HCT116 (cell line): ENCODE results near the gene DDX27. TPM values are rescaled to one million over a fixed set of nuclear protein-coding genes. Genes with fewer than 3 reads are reported as not detected.

Source experiments
- ATAC-seq: fragments of 200-7000 bp; cut with Tn5 transposase; 2 replicates; pipeline ENCODE4 v1.9.1; 2020; ENCODE audit warnings: mild to moderate bottlenecking, moderate library complexity
- BruUV-seq: library from RNA; stranded (reverse); fragments of 400-500 nt; replicated peaks from 2 replicates; lab custom pipeline; 2021; lab: Mats Ljungman, UMichigan
- CTCF ChIA-PET: fragments of 300-600 bp; sonication (Branson Sonifier 250); formaldehyde crosslinking; loops from one replicate; lab custom pipeline; 2021; ENCODE audit warnings: antibody characterized with exemption; lab: Charles Lee
- POLR2A ChIA-PET: fragments of 300-600, 350-600 bp; sonication (Branson Sonifier 250); formaldehyde crosslinking; loops from one replicate; lab custom pipeline; 2021; ENCODE audit warnings: antibody characterized with exemption; lab: Charles Lee
- RAD21 ChIA-PET, 2 experiments: fragments of 300-600 bp; sonication (Branson Sonifier 250); formaldehyde crosslinking; loops; one replicate each; lab custom pipeline; 2023; ENCODE audit warnings: low total read pairs in 2 of 2; ENCODE audit not compliant: uncharacterized antibody in 2 of 2, unreplicated experiment in 2 of 2, low non-redundant PET in 1 of 2; lab: Charles Lee
- DNase-seq: peaks from one replicate; pipeline ENCODE4 v3.0.0-alpha.2; 2010; ENCODE audit warnings: low read depth, low spot score
- H2AFZ ChIP-seq: fragments of 200-600 bp; shearing (Covaris generic), sonication (generic); 2 replicates; pipeline ENCODE4 v1.6.1; 2017; ENCODE audit warnings: low read depth, mixed run types, mixed read lengths, antibody characterized with exemption, low read length; ENCODE audit not compliant: poor library complexity, severe bottlenecking
- H3K27ac ChIP-seq: 2 replicates; pipeline ENCODE4 v1.5.1; 2012; ENCODE audit warnings: low read depth, low read length
- H3K27me3 ChIP-seq: fragments of 200-600 bp; sonication (generic); 2 replicates; pipeline ENCODE4 v1.6.1; 2016; ENCODE audit warnings: mixed run types, low read length, mixed read lengths; ENCODE audit not compliant: insufficient read depth
- H3K36me3 ChIP-seq, 2 experiments: fragments of 200-500 bp in 1 of 2; fragments of 200-600 bp in 1 of 2; sonication (Bioruptor generic) in 1 of 2; sonication (generic) in 1 of 2; 2 replicates each; pipeline versions ENCODE4 v1.5.1 to v1.6.1; 2014 to 2016; ENCODE audit warnings: low read length in 2 of 2, inconsistent platforms in 1 of 2, mixed read lengths in 1 of 2, mixed run types in 1 of 2; ENCODE audit not compliant: insufficient read depth in 2 of 2, control insufficient read depth in 1 of 2
- H3K4me1 ChIP-seq, 2 experiments: fragments of 200-600 bp in 1 of 2; sonication (generic) in 1 of 2; 2 replicates each; pipeline versions ENCODE4 v1.5.1 to v1.6.1; 2012 to 2017; ENCODE audit warnings: low read length in 2 of 2, inconsistent platforms in 1 of 2, mild to moderate bottlenecking in 1 of 2, mixed read lengths in 1 of 2, mixed run types in 1 of 2, moderate library complexity in 1 of 2; ENCODE audit not compliant: insufficient read depth in 2 of 2, control insufficient read depth in 1 of 2
- H3K4me2 ChIP-seq: fragments of 200-600 bp; sonication (generic); 2 replicates; pipeline ENCODE4 v1.6.1; 2017; ENCODE audit warnings: mixed run types, low read length, mixed read lengths
- H3K4me3 ChIP-seq, 2 experiments: fragments of 200-600 bp in 1 of 2; sonication (generic) in 1 of 2; replicated peaks in 1 of 2; 2 replicates each; pipeline ENCODE4 v1.5.1; 2011 to 2016; ENCODE audit warnings: low read length in 2 of 2, control low read depth in 1 of 2, low read depth in 1 of 2, mild to moderate bottlenecking in 1 of 2, mixed read lengths in 1 of 2, mixed run types in 1 of 2
- H3K79me2 ChIP-seq: fragments of 200-600 bp; sonication (generic); 2 replicates; pipeline ENCODE4 v1.6.1; 2017; ENCODE audit warnings: mild to moderate bottlenecking, mixed run types, low read length, moderate library complexity, mixed read lengths; ENCODE audit not compliant: insufficient read depth
- H3K9ac ChIP-seq: fragments of 200-600 bp; sonication (generic); 2 replicates; pipeline ENCODE4 v1.6.1; 2016; ENCODE audit warnings: low read length, mixed read lengths
- H3K9me2 ChIP-seq: fragments of 200-600 bp; sonication (generic), shearing (Covaris generic); 2 replicates; pipeline ENCODE4 v1.6.1; 2017; ENCODE audit warnings: mixed run types, mild to moderate bottlenecking, moderate library complexity; ENCODE audit not compliant: insufficient read depth
- H3K9me3 ChIP-seq, 2 experiments: fragments of 200-500 bp in 1 of 2; fragments of 200-600 bp in 1 of 2; sonication (Bioruptor generic) in 1 of 2; sonication (generic) in 1 of 2; 2 replicates each; pipeline ENCODE4 v1.6.1; 2014 to 2017; ENCODE audit warnings: low read length in 2 of 2, mixed read lengths in 2 of 2, inconsistent platforms in 1 of 2, low read depth in 1 of 2, mild to moderate bottlenecking in 1 of 2, mixed run types in 1 of 2, moderate library complexity in 1 of 2; ENCODE audit not compliant: control insufficient read depth in 1 of 2, insufficient read depth in 1 of 2
- H4K20me1 ChIP-seq: fragments of 200-600 bp; sonication (generic), shearing (Covaris generic); 2 replicates; pipeline ENCODE4 v1.6.1; 2017; ENCODE audit warnings: mixed run types, mild to moderate bottlenecking, moderate library complexity; ENCODE audit not compliant: insufficient read depth
- ATF3 ChIP-seq: IDR thresholded peaks from 2 replicates; pipeline ENCODE4 v1.6.1; 2012
- CBX3 ChIP-seq: IDR thresholded peaks from 2 replicates; pipeline ENCODE4 v1.6.1; 2012; ENCODE audit warnings: low read depth
- ELF1 ChIP-seq: IDR thresholded peaks from 2 replicates; pipeline ENCODE4 v1.6.1; 2012; ENCODE audit warnings: low read depth, borderline replicate concordance
- EZH2phosphoT487 ChIP-seq: fragments of 200-600 bp; IDR thresholded peaks from 2 replicates; pipeline ENCODE4 v1.6.1; 2018; ENCODE audit warnings: antibody characterized with exemption, borderline replicate concordance
- FOSL1 ChIP-seq: IDR thresholded peaks from 2 replicates; pipeline ENCODE4 v1.6.1; 2012; ENCODE audit warnings: low read depth
- MAX ChIP-seq: IDR thresholded peaks from 2 replicates; pipeline ENCODE4 v1.6.1; 2012
- POLR2A ChIP-seq: IDR thresholded peaks from 2 replicates; pipeline ENCODE4 v1.7.0; 2011; ENCODE audit warnings: borderline replicate concordance; ENCODE audit not compliant: insufficient read depth, insufficient read length; ENCODE audit errors: extremely low read depth
- REST ChIP-seq: IDR thresholded peaks from 2 replicates; pipeline ENCODE4 v1.6.1; 2012; ENCODE audit warnings: low read depth
- SIN3A ChIP-seq: IDR thresholded peaks from 2 replicates; pipeline ENCODE4 v1.6.1; 2012; ENCODE audit warnings: low read depth
- SP1 ChIP-seq: IDR thresholded peaks from 2 replicates; pipeline ENCODE4 v1.6.1; 2012; ENCODE audit warnings: low read depth
- SRF ChIP-seq: IDR thresholded peaks from 2 replicates; pipeline ENCODE4 v1.6.1; 2012; ENCODE audit warnings: low read depth
- TCF7L2 ChIP-seq: IDR thresholded peaks from 2 replicates; pipeline ENCODE4 v1.7.0; 2011; ENCODE audit warnings: borderline replicate concordance, inconsistent platforms; ENCODE audit not compliant: insufficient read depth, insufficient read length; ENCODE audit errors: extremely low read depth
- ZBTB33 ChIP-seq: IDR thresholded peaks from 2 replicates; pipeline ENCODE4 v1.6.1; 2011; ENCODE audit warnings: mild to moderate bottlenecking, low read length, moderate library complexity; ENCODE audit not compliant: insufficient replicate concordance; ENCODE audit errors: extremely low read depth
- intact Hi-C: fragments of 100-400 bp; cut with micrococcal nuclease; formaldehyde crosslinking; loops from 2 replicates; pipeline ENCODE4 v1.10.0; 2022
- total RNA-seq: library from RNA; stranded (reverse); gene quantifications from one replicate; pipeline ENCODE4 v1.2.1, GENCODE V29; 2021; ENCODE audit not compliant: unreplicated experiment

DDX27 gene
- total RNA-seq, 1 experiment from 2014 or later, result 32.1 TPM

GRCh38 chr20:49170714-49171113, 48.5 kb upstream of the DDX27 start:
- no peak for TF ChIP-seq ZBTB33
- TF ChIP-seq, all 23 proteins: peak for 0
- Histone ChIP-seq H3K79me2 (peaks cover 93% of the 10 kb centered on the region), H3K36me3 (peaks cover 4 to 14% of the 10 kb centered on the region in 2 experiments; a peak in 3 of 4 replicates), H3K9ac (no peak overlapping the region), H3K4me3 (no peak overlapping the region), H3K4me2 (no peak overlapping the region), H3K9me3 (no peaks in the 10 kb centered on the region), H3K27me3 (no peaks in the 10 kb centered on the region), H3K9me2 (no peaks in the 10 kb centered on the region), H3K27ac (no peak overlapping the region), H2AFZ (no peak overlapping the region), H4K20me1 (peaks cover 14% of the 10 kb centered on the region; the same call in 1 of the 2 replicates), H3K4me1 (no peaks in the 10 kb centered on the region)
- intact Hi-C loops, result no loop called here
- ATAC-seq (no peak), DNase-seq (no peak)
- CTCF ChIA-PET, result no interaction called here
- BruUV-seq, result no TSS peak
- RAD21 ChIA-PET, result no interaction called here
- POLR2A ChIA-PET, result no interaction called here

- H4K20me1 ChIP-seq, result peaks cover 14% of the 10 kb centered on the region; the same call in 1 of the 2 replicates
- no peaks in the 10 kb centered on the region for H3K27me3 ChIP-seq
- no peak overlapping the region for H2AFZ ChIP-seq
- no peaks in the 10 kb centered on the region for H3K9me2 ChIP-seq
- no peak overlapping the region for H3K9ac ChIP-seq
- ChIA-PET CTCF (no interaction called here), POLR2A (no interaction called here), RAD21 (no interaction called here)
- H3K79me2 ChIP-seq, result peaks cover 94% of the 10 kb centered on the region
- H3K4me1 ChIP-seq, result no peaks in the 10 kb centered on the region
- intact Hi-C loops, result no loop called here
- H3K9me3 ChIP-seq, result no peaks in the 10 kb centered on the region
- ATAC-seq, result no peak
- H3K27ac ChIP-seq, result no peak overlapping the region
- H3K36me3 ChIP-seq, result peaks cover 4 to 14% of the 10 kb centered on the region in 2 experiments; a peak in 3 of 4 replicates
- no peak for DNase-seq
- BruUV-seq, result no TSS peak
- H3K4me3 ChIP-seq, result no peak overlapping the region
- H3K4me2 ChIP-seq, result no peak overlapping the region
- no peak for TF ChIP-seq REST
- no peak for TF ChIP-seq MAX
- no peak for TF ChIP-seq SP1
- TF ChIP-seq TCF7L2, result no peak
- no peak for TF ChIP-seq SRF
- TF ChIP-seq ELF1, result no peak
- TF ChIP-seq ATF3, result no peak
- no peak for TF ChIP-seq CBX3
- no peak for TF ChIP-seq POLR2A
- TF ChIP-seq EZH2phosphoT487, result no peak
- no peak for TF ChIP-seq FOSL1
- TF ChIP-seq SIN3A, result no peak
These were observed 47.3 kb upstream of the DDX27 start for GRCh38 chr20:49171909-49172308.
